M059J (cell line): ENCODE results near the gene EWSR1. TPM values are rescaled to one million over a fixed set of nuclear protein-coding genes. Genes with fewer than 3 reads are reported as not detected.

Experiments
- DNase-seq: peaks from one replicate; pipeline ENCODE4 v3.0.0-alpha.2; 2012; ENCODE audit warnings: low read depth
- total RNA-seq: library from RNA; depleted of rRNA; stranded (reverse); fragments of >200 nt; shearing (Covaris generic); gene quantifications from 2 replicates; pipeline ENCODE4 v1.2.3, GENCODE V29; 2014

Gene EWSR1
- total RNA-seq, 1 experiment from 2014 or later = 179 TPM

DNA sequence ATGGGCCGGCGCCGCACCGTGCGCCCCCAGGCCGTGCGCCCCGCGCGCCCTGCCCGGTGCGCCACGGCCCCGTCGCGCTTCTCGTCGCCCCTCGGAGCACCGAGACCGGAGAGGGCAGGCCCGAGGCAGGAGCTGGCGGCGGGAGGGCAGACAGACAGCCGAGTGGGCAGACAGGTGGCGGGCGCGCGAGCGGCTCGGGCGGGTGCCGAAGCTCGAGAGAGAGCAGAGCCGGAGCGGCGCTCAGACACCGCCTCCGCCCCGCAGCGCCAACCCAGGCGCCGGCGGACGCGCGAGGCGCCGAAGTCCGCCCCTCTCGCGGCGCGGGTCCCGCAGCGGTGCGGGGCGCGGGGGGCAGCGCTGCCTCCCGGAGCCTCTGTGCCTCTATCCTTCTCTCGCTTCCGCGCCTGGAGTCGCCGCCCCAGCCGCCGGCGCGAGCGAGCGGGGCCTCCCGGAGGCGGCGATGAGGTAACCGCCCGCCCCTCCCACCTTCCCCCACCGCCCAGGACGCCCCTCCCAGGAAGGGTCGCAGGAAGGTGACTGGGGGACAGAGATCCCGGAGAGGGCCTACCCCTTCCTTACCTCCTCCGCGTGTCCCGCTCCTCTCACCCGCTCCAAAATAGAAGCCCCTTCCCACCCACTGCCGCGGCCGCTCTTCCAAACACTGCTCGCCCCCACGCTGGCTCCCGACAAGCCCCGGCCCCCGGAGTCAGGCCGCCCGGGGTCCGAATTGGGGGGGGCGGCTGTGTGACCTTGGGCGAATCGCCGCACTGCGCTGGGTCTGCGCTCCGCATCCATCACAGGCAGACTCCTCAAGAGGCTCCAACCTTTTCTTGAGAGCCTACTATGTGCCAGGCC is 47.4 kb downstream of the EWSR1 start, which contains the start of gene RASL10A:
RASL10A (minus strand) TSS at position 412 of the 855 bp plus-strand sequence. CDS start 451 bp downstream, outside the sequence.
- DNase-seq = no peak

DNA sequence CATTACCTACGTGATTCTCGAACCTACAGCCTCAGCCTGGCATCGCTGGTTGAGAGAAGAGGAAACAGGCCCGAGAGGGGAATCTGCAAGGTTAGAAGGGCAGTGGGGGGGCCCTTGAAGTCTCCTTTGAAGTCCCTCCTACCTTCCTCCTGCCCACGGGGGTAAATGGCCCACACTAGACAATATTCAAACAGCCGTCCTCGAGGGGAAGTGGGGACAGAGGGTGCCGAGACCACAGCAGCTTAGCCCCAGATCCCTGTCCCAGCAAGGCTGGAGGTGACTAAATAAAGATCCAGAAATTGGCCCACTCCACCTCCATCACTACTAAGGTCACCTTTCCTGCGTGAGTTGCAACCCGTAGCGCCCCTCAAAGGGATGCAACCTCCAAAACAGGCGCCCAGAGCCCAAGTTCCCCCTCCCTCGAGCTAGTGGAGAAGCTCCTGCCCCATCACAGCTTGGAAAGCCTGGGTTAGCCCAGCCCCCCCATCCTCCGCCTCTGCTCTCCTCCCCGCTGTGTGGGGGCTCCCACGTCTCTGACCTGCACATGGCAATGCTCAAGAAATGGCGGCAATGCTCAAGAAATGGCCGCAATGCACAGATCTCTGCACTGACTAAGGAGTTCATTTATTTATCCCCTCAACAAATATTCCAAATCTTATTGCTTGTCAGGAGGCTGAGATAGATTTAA is 48.2 kb downstream of the EWSR1 start:
- no peak for DNase-seq

DNA sequence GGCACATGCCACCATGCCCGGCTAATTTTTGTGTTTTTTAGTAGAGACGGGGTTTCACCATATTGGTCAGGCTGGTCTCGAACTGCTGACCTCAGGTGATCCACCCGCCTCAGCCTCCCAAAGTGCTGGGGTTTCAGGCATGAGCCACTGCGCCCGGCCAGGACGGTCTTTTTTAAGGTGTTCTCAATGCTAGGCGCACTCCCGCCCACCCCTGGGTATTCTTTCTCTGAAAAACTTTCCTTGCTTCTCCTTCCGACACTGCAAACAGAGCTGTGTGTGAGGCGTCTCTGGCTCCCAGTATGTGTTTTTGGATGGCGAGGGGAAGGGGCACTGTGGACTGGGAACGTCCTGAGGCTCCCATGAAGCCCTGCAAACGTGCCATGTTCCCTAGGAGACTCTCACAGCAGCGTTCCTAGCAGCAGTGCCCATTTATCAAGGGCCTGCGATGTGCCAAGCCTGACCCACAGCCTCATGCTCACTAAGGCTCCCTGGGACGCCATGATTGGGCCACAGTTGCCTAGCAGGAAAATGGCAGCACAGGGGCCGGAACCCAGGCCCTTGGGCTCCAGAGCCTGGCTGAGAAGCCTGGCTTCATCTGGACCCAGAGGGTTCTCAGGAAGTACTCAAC is 49.9 kb downstream of the EWSR1 start:
- no peak for DNase-seq

DNA sequence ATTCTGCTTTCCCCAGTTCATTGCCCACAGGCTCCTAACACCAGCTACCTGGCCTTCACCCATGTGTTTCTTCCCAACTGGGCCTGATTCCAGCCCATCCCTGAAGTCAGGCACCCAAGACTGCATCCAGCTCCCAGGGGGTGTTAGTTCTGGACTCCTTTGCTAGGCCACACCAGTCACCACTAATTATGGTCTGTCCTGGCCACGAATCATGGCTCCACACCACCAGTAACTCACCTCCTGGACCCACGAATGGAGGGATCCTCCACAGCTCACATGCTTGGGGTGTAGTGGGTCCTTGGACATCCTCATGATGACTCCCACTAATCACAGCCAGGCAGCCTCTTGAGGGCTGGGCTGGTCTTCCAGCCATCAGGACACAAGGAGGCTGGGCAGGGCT is 51.0 kb downstream of the EWSR1 start:
- no peak for DNase-seq

DNA sequence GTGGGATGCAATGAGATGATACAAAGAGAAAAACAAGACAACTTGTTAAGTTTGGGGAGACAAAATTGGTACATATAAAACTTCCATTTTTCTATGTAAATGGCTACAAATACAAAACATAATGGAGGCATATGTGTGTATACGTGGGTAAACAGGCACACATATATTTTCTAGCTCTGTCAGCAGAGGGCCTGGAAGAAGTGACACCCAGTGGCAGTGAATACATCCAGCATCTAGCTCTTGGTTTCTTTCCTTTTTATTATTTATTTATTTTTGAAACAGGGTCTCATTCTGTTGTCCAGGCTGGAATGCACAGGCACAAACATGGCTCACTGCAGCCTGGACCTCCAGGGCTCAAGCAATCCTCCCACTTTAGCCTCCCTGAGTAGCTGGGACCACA is 52.5 kb downstream of the EWSR1 start:
- DNase-seq = no peak

DNA sequence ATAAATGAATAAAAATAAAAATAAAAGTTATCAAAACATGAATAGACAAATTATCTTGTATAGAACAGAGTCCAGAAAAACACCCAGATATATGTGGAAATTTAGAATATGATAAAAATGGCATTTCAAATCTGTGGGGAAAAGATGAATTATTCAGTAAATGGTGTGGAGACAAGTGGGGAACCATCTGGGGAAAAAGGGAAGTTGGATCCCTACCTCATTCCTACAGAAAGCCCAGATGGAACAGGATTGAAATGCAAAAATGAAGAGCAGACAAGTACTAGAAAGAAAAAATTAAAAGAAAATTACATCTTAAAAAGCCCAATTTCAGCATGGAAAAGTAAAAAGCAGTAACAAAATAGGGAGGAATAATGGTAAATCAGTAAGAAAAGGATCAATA is 55.6 kb downstream of the EWSR1 start:
- no peak for DNase-seq

DNA sequence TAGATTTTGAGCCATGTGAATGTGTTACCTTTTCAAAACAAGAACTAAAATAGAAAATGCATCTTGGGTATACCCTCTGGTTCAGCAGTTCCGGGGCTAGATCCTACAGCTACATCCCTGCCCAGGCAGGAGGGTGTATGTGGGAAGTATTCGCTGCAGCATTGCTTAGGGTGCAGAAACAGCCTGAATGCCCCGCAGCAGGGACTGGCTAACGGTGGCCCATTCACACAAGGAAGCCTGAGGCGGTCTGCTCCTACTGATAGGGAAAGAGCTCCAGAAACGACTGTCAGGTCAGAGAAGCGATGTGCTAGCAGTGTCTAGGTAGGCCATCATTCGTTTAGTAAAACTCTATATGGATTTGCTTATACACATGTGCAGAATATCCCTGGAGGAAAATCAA is 57.3 kb downstream of the EWSR1 start:
- DNase-seq = no peak

DNA sequence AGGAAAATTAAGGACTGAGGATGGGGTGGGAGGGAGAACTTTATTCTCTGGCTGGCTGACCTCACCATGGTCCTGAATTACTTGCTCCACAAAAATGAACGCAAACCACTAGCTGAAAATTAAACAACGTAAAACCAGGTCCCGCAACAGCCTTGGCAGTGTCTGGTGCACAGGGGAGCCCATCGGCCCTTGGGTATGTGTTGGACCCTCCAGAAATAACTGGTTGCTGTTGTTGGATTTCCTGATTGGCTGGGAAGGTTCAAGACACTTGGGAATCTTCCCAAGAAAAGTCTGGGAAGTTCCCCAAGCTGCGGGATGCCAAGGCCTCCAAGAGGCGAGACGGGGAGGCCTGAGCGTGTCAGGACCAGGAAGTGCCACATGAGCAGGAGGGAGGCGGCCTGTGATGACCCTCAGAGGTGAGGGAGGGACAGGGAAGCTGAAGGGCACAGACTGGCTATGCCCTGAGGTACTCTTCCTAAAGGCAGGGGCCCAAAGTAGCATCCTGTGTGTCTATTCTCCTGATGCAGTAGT is 57.8 kb downstream of the EWSR1 start:
- DNase-seq = no peak

DNA sequence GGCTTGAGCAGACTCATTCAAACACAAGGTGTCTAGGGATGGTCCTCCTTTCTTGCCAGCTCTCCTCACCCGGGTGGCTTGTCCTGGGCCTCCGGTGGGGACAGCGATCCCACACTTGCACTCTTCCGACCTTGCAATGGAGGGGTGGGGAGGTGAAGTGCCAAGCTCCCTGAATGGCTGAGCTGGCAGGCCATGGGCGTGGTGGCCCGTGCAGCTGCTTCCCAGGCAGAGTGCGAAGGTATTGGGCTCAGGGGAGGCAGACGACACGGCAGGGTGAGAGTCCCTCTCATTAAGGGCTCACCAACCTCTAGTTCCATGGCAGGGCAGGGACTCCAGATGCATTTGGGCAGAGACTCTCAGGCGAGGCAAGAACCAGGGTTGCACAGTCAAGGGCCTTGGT is 58.4 kb downstream of the EWSR1 start:
- DNase-seq = no peak

DNA sequence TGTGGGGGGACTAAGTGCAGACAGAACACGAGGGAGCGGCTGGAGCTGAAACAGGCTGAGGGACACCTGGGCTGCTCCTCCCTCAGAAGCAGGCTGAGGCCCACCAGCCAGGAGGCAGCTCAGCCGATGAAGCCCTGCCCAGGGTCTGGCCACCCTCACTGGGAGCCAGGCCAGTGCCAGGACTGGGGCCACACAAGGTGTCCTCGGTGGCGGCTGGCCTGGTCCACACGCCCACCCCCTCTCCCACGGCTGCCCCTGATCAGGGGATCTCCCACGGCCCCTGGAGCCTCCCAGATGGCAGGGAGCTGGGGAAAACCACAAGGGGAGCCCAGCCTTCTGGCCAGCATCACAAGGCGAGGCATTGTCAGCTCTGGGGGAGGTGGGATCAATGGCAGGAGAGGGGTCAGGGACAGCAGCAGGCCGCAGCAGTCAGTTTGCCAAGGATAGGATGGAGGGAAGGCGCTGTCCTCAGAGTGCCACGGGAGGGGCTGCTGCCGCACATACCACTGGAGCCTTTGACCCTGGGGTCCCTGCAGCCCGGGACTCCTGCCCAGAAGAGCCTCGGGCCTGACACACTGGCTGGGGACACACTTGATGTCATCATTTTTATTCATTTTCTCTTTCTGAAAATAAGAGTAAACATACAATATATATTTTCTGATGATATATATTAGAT is 59.2 kb downstream of the EWSR1 start:
- DNase-seq = no peak

DNA sequence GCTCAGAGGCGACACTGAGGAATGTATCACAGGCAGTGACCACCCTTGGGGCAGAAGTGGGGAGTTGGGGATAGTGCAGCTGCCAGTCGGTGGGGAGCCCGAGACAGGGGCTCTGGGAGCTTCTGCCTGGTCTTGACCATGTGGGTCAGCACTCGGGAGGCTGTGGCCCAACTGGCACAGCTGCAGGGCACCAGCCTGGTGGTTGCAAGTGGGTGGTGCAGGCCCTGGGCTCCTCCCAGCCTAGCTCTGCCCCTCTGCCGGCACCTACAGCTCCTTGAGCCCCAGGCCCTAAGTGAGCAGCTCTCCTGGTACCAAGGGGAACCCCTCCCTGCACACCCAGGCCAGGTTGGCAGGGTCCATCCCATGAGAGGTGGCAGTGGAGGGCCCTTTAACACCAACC is 60.0 kb downstream of the EWSR1 start:
- DNase-seq = no peak

DNA sequence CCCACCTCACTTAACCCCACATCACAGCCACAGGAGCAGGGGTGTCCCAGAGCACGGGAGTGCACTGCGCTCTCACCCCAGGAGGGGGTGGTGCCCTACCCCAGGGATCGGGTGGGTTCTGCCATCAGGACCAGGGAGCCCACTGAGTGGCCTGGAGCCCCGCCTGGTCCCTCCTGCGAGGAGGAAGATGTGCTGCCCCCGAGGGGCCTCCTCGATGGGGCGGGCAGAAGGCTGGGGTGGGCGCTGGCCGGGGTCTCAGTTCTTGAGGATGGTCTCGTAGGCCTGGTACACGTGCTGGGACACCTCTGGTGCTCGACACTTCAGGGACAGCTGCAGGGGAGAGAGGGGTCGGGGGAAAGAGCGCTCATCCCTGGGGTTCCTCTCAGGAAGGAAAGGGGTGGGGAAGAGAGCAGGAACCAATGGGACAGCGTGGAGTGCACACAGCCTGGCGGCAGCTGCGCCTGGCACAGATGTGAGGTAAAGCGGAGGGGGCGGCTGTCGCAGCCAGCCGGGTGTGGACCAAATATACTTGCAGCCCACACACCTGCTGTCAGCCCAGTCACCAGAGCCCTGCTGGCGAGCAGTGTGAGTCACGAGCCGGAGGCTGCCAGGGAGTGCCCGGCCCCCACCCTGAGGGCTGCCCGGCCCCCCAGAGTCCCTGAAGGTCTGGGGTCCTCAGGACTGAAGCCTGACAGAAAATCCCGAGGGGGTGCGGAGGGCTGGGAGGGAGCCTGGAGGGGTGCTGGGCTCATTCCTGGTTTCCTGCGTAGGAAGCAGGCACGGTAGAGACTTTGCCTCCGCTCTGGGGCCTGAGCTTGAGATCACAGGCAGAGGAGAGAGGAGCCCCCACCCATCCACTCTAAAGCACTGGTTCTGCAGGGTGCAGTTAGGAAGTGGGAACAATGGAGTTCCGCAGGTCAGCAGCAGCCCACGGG is 60.8 kb downstream of the EWSR1 start:
- no peak for DNase-seq

DNA sequence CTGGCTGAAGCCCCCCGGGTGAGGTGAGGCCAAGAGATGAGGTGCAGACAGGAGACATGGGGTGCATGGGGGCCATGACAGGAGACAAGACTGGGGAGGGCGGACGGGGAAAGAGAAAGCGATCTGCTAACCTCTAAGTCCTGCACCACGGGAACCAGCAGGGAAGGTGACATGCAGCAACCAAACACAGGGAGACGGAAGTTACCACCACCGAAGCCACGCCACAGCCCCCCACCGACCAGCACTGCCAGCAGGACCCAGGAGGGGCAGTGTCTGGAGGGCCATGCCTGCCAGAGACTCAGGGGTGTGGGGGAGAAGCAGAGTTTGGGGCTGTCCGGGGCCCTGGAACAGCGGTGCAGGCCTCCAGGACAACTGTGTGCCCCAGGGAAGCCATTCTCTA is 61.5 kb downstream of the EWSR1 start:
- no peak for DNase-seq

DNA sequence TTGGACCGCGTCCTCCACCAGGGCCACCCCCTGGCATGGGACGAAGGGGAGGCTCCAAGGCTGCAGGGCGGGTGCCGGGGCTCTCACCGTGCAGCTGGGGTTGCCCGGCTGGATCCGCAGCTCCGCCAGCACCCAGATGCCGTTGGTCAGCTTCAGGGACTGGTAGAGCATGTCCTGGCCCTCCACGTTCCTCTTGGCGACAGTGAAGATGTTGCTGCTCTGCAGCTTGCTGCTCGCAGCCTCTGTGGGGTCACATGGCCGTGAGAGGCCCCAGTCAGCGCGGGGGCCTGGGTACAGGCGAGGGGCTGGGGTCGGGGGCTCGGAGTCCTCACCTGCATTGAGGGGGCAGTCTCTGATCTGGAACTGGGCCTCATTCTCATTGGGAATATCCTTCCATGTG is 62.2 kb downstream of the EWSR1 start:
- DNase-seq = no peak

DNA sequence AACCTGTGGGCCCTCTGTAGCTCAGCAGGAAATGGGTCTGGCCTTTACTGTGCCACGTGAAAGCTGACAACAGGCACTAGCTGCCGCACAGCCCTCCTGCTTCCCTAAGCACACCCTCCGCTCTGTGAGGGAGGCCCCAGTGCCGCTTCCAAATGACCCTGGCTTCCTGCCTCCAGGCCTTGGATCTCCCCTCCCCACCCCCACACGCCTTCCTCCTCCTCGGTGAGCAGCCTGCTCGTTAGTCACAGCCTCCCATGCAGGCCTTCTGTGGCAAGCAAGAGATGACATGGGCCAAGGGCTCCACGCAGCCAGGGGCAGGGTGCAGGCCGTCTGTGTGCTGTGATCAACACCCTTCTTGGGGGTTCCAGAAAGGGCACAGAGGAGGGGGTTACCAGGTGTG is 62.7 kb downstream of the EWSR1 start:
- DNase-seq = peak; percentile 68

DNA sequence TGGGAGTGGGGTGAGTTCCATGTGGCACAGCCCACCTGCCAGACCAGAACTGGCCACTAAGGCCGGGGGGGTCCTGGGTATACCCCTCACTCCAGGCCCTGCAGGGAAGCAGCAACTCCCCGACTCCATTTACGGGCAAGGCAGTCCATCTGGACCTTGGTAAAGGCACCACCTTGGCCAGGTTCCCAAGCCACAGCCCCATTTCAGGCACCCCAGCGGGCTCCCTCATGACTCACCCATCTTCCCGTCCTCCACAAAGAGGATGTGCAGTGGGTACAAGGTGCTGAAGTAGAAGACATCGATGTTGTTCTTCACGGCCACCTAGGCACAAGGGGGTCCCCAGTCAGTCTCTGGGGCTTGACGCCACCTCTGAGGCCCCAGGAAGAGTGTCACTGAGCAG is 63.1 kb downstream of the EWSR1 start:
- DNase-seq = peak; percentile 59

DNA sequence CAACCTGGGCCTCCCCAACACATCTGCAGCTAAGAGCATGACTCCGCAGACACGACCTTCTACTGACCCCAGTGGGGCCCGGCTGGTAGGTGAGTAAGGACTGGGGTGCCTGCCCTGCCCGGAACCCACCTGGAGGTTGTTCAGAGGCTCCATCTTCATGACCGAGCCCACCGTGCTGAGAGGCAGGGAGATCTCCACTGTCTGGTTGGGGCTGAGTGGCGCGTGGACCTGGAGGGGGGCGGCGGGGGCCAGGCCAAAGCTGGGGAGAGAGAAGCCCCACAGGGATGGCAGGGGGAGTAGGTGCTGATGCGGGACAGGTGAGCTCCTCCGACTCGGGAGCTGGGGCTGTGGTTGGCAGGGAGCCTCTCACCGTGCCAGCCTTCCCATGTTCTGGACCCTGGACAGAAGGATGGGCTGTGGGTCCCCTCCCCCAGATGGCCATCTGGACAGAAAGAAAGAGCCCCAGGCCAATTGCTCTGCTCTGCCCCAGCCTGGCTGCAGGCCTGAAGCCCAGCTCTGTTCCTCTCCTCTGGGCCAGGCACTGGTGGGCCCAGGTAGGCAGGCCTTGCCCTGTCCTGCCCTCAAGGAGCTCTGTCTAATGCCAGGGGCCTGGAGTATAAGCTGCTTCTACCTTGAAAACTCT is 63.7 kb downstream of the EWSR1 start:
- no peak for DNase-seq

DNA sequence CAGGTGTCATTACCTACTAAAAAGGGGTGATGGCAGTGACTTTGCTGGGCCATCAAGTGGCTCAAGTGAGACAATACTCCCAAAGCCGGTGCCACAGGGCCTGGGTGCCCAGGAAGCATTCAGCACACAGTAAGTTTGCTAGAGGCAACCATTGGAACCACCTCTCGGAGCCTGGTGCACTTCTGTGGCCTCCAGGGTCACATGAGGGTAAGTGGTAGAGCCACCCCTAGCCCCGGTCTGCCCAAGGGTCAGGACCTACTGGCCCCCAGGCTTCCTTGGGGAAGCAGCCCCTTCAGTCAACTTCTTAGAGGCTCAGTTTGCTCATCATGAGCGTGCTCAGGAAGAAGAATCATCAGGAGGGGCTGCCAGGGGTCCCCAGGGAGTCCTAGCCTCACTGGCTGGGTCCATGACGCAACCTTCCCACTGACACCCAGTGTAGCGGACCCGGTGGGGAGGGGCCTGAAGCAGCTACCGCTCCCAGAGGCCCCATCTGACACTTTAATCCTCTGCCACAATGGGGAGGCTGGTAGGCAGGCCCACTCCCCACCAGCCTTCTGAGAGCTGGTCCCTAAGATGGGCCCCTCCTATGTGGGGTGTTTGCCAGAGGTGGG is 64.9 kb downstream of the EWSR1 start:
- no peak for DNase-seq

DNA sequence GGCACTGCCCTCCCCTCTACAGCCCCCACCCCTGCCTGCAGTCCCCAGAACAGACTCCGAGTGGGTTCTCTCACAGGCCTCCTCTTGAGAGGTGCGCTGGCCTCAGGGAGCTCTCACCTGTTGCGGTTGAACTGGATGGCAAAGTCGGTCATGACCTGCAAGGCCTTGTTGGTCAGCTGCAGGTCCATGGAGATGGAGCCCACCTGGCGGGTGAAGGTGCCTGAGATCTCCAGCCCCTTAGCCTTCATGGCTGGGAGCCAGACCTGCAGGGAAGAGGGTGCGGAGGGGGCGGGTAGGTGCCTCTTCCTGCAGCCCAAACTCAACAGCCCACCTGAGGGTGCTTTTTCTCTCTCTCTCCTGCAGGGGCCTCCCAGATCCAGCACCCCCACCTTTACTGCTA is 66.1 kb downstream of the EWSR1 start:
- no peak for DNase-seq
